Retinal pigment epithelial cell (primary cell): ENCODE results near the gene MYBPC3.

Experiments
- DNase-seq: peaks from one replicate; pipeline ENCODE4 v3.0.0-alpha.2; 2010; ENCODE audit warnings: low read depth
- H3K4me3 ChIP-seq: 2 replicates; pipeline ENCODE4 v1.5.1; 2011; ENCODE audit warnings: mild to moderate bottlenecking, low read length, control low read depth, moderate library complexity
- CTCF ChIP-seq: conservative IDR thresholded peaks from 2 replicates; pipeline ENCODE4 v1.5.1; 2011; ENCODE audit warnings: low read depth, low read length, control low read depth, inconsistent platforms

MYBPC3 gene

GRCh38 chr11:47391077-47391583 lies 38.6 kb upstream of the MYBPC3 start:
- no peak for DNase-seq
- TF ChIP-seq CTCF = no peak

GRCh38 chr11:47390422-47390760 lies 37.9 kb upstream of the MYBPC3 start:
- no peak for DNase-seq
- TF ChIP-seq CTCF = no peak
- H3K4me3 ChIP-seq = no peak overlapping the region

More at GRCh38 chr11:47391077-47391583, 38.6 kb upstream of the MYBPC3 start:
- no peak overlapping the region for H3K4me3 ChIP-seq

GRCh38 chr11:47389577-47390421 lies 37.3 kb upstream of the MYBPC3 start:
- no peak overlapping the region for H3K4me3 ChIP-seq
- no peak for DNase-seq
- TF ChIP-seq CTCF = no peak

- no peak overlapping the region for H3K4me3 ChIP-seq
- DNase-seq = no peak
- TF ChIP-seq CTCF = no peak
These were observed 36.4 kb upstream of the MYBPC3 start for GRCh38 chr11:47388697-47389576.

- TF ChIP-seq CTCF = no peak
- no peak for DNase-seq
- H3K4me3 ChIP-seq = no peak overlapping the region
These were observed 35.6 kb upstream of the MYBPC3 start for GRCh38 chr11:47387944-47388696.

- H3K4me3 ChIP-seq = no peak overlapping the region
- DNase-seq = no peak
- TF ChIP-seq CTCF = no peak
These were observed 32.0 kb upstream of the MYBPC3 start for GRCh38 chr11:47384498-47384897.
